D721Med (cell line): ENCODE results near the gene PARP8.
"Not testable (repeated sequence)": the region's sequence is repeated elsewhere in the genome, so short reads cannot be mapped to it uniquely, and the experiment has no call there.

Experiments
- DNase-seq: peaks from one replicate; pipeline ENCODE4 v3.0.0; 2011; ENCODE audit warnings: low spot score; ENCODE audit not compliant: insufficient read length
- FAIRE-seq: peaks from 2 replicates; lab custom pipeline; 2011; peaks lifted over from hg19 to GRCh38; lab: Jason Lieb, UNC
- TF ChIP-seq, protein P1 (sequence below): IDR thresholded peaks from 2 replicates; pipeline ENCODE4 v1.5.1; 2012; ENCODE audit warnings: mild to moderate bottlenecking, control low read depth; ENCODE audit not compliant: insufficient read depth; ENCODE audit errors: missing control alignments

The PARP8 gene

DNA sequence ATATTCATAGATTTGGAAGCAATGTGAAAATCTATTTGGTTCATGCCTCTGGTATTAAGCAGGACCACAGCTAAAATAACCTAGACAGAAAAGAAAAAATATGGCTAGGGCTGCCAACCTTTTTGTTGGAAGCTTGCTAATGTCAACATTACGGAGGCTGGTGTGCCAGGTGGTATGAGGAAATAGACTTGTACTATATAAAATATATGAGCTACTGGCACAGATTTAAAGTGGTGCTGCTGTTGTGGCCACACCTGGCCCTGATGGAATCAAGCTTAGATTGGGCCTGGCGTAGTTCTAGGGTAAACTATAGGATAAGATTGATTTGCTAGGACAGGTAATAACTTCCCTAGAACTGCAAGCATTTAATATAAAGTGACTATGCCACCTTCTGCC lies 10.6 kb upstream of the PARP8 start:
- FAIRE-seq: no peak
- DNase-seq: no peak
- TF ChIP-seq, protein P1, sequence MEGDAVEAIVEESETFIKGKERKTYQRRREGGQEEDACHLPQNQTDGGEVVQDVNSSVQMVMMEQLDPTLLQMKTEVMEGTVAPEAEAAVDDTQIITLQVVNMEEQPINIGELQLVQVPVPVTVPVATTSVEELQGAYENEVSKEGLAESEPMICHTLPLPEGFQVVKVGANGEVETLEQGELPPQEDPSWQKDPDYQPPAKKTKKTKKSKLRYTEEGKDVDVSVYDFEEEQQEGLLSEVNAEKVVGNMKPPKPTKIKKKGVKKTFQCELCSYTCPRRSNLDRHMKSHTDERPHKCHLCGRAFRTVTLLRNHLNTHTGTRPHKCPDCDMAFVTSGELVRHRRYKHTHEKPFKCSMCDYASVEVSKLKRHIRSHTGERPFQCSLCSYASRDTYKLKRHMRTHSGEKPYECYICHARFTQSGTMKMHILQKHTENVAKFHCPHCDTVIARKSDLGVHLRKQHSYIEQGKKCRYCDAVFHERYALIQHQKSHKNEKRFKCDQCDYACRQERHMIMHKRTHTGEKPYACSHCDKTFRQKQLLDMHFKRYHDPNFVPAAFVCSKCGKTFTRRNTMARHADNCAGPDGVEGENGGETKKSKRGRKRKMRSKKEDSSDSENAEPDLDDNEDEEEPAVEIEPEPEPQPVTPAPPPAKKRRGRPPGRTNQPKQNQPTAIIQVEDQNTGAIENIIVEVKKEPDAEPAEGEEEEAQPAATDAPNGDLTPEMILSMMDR: no peak

DNA sequence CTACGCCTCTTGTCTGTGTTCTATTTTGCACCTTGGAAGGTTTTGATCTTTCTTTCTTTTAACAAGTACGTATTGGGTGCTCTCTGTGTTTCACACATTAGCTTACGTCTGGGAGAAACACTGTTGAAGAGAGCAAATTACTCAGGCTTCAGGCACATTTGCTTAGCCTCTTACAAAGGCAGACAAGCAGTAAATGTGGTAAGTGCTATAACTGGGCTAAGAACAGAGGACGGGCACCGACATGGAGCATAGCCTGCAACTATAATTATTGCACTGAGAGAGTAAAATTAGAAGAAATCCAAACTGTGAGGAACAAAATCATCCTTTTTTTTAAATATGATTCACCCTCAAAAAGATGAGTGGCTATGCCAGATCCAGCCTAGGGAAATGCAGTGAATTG lies 9.4 kb upstream of the PARP8 start:
- FAIRE-seq (no peak), DNase-seq (no peak)
- TF ChIP-seq, protein P1: no peak

GRCh38 chr5:50658246-50658645 lies 8.2 kb upstream of the PARP8 start:
- TF ChIP-seq, protein P1: no peak
- FAIRE-seq (no peak), DNase-seq (no peak)

- TF ChIP-seq, protein P1: no peak
- FAIRE-seq: no peak
- DNase-seq: no peak
These were observed 2.8 kb upstream of the PARP8 start for GRCh38 chr5:50663636-50664035.

GRCh38 chr5:50665091-50665490 lies 1.3 kb upstream of the PARP8 start:
- DNase-seq (no peak), FAIRE-seq (no peak)
- TF ChIP-seq, protein P1: no peak

GRCh38 chr5:50665761-50666202 lies 655 bp upstream of the PARP8 start:
- not testable (repeated sequence) for FAIRE-seq, DNase-seq

GRCh38 chr5:50667023-50667652 lies 701 bp downstream of the PARP8 start:
- no peak for DNase-seq
- TF ChIP-seq, protein P1: no peak
- FAIRE-seq: no peak
